ENCODE data around the gene SYT8.

DNA sequence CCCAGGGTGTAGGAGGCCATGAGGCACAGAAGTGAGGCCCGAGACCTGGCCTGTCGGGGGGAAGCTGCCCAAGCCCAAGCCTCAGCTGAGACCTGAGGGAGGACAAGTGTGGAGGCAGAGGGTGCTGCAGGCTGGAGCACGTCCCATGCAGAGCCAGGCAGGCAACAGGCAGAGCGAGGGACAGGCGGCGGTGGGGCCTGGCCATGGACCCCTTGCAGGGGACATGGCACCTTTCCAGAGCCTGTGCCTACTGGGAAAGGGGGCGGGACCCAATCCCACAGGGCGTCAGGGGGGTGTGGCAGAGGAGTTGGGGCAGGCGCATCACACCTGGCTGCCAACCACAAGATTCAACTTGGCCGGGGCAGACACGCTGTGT, 8.3 kb downstream of the SYT8 start:
- TF ChIP-seq, protein P1, sequence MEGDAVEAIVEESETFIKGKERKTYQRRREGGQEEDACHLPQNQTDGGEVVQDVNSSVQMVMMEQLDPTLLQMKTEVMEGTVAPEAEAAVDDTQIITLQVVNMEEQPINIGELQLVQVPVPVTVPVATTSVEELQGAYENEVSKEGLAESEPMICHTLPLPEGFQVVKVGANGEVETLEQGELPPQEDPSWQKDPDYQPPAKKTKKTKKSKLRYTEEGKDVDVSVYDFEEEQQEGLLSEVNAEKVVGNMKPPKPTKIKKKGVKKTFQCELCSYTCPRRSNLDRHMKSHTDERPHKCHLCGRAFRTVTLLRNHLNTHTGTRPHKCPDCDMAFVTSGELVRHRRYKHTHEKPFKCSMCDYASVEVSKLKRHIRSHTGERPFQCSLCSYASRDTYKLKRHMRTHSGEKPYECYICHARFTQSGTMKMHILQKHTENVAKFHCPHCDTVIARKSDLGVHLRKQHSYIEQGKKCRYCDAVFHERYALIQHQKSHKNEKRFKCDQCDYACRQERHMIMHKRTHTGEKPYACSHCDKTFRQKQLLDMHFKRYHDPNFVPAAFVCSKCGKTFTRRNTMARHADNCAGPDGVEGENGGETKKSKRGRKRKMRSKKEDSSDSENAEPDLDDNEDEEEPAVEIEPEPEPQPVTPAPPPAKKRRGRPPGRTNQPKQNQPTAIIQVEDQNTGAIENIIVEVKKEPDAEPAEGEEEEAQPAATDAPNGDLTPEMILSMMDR (conservative IDR thresholded peaks at IDR 0.05; ENCODE audit: low read depth in 2 of 2): no peak
- TF ChIP-seq POLR2AphosphoS5 (IDR thresholded peaks at IDR 0.05; ENCODE audit: low read depth) (no peak), EZH2phosphoT487 (IDR thresholded peaks at IDR 0.05; ENCODE audit: unreplicated experiment) (no peak), CREB1 (CRISPR knock-in tag; IDR thresholded peaks at IDR 0.05; ENCODE audit: low read depth) (no peak), STAT1 (IDR thresholded peaks at IDR 0.05; ENCODE audit: unreplicated experiment) (no peak), ZNF114 (CRISPR knock-in tag; IDR thresholded peaks at IDR 0.05) (no peak), EZH2 (IDR thresholded peaks at IDR 0.05; ENCODE audit: low read depth, unreplicated experiment) (no peak), JUNB (IDR thresholded peaks at IDR 0.05; ENCODE audit: unreplicated experiment) (no peak)
- TF ChIP-seq, protein P2, sequence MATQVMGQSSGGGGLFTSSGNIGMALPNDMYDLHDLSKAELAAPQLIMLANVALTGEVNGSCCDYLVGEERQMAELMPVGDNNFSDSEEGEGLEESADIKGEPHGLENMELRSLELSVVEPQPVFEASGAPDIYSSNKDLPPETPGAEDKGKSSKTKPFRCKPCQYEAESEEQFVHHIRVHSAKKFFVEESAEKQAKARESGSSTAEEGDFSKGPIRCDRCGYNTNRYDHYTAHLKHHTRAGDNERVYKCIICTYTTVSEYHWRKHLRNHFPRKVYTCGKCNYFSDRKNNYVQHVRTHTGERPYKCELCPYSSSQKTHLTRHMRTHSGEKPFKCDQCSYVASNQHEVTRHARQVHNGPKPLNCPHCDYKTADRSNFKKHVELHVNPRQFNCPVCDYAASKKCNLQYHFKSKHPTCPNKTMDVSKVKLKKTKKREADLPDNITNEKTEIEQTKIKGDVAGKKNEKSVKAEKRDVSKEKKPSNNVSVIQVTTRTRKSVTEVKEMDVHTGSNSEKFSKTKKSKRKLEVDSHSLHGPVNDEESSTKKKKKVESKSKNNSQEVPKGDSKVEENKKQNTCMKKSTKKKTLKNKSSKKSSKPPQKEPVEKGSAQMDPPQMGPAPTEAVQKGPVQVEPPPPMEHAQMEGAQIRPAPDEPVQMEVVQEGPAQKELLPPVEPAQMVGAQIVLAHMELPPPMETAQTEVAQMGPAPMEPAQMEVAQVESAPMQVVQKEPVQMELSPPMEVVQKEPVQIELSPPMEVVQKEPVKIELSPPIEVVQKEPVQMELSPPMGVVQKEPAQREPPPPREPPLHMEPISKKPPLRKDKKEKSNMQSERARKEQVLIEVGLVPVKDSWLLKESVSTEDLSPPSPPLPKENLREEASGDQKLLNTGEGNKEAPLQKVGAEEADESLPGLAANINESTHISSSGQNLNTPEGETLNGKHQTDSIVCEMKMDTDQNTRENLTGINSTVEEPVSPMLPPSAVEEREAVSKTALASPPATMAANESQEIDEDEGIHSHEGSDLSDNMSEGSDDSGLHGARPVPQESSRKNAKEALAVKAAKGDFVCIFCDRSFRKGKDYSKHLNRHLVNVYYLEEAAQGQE (IDR thresholded peaks at IDR 0.05; ENCODE audit: unreplicated experiment): no peak
- TF ChIP-seq, protein P3, sequence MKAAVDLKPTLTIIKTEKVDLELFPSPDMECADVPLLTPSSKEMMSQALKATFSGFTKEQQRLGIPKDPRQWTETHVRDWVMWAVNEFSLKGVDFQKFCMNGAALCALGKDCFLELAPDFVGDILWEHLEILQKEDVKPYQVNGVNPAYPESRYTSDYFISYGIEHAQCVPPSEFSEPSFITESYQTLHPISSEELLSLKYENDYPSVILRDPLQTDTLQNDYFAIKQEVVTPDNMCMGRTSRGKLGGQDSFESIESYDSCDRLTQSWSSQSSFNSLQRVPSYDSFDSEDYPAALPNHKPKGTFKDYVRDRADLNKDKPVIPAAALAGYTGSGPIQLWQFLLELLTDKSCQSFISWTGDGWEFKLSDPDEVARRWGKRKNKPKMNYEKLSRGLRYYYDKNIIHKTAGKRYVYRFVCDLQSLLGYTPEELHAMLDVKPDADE (IDR thresholded peaks at IDR 0.05): no peak

Measured in GM23338 (cell line).